Psoas muscle (tissue), 8 donors: ENCODE data around the gene ARAP1. TPM values are rescaled to one million over a fixed set of nuclear protein-coding genes. Genes with fewer than 3 reads are reported as not detected.

Experiments used
- ATAC-seq, 4 donors: fragments of 200-7000 bp; cut with Tn5 transposase; one replicate each; pipeline ENCODE4 v1.9.1; 2020; ENCODE audit warnings: moderate library complexity in 3 of 4, mild to moderate bottlenecking in 2 of 4
- DNase-seq, 2 donors: peaks; one replicate each; pipeline ENCODE4 v3.0.0-alpha.2; 2020
- H3K27ac ChIP-seq: fragments of 200-600 bp; one replicate; pipeline ENCODE4 v1.8.0; 2022
- H3K27me3 ChIP-seq, 3 donors: fragments of 200-600 bp in 1 of 3; one replicate each; pipeline versions ENCODE4 v1.6.1 to v1.8.0; 2013 to 2022; ENCODE audit warnings: low read length in 2 of 3, mild to moderate bottlenecking in 2 of 3, moderate library complexity in 1 of 3; ENCODE audit not compliant: insufficient read depth in 3 of 3
- H3K36me3 ChIP-seq, 2 donors: fragments of 200-600 bp in 1 of 2; one replicate each; pipeline versions ENCODE4 v1.6.1 to v1.8.0; 2013 to 2022; ENCODE audit warnings: low read depth in 1 of 2, mild to moderate bottlenecking in 1 of 2, moderate library complexity in 1 of 2; ENCODE audit not compliant: insufficient read depth in 1 of 2
- H3K4me1 ChIP-seq: fragments of 200-600 bp; one replicate; pipeline ENCODE4 v1.8.0; 2022
- H3K4me3 ChIP-seq: fragments of 200-600 bp; one replicate; pipeline ENCODE4 v1.8.0; 2022; ENCODE audit warnings: mild to moderate bottlenecking
- H3K9me3 ChIP-seq: fragments of 200-600 bp; one replicate; pipeline ENCODE4 v1.8.0; 2022
- CTCF ChIP-seq: fragments of 200-600 bp; IDR thresholded peaks from one replicate; pipeline ENCODE4 v1.8.0; 2022; ENCODE audit warnings: antibody characterized with exemption
- WGBS, 3 donors: extraction: QIAGEN DNeasy Blood & Tissue Kit; methylation state at CpG; one replicate each; pipeline versions ENCODE4 v1.1.6 to v1.1.7; 2013; 5-methylcytosine and 5-hydroxymethylcytosine counted together
- intact Hi-C, 2 donors: fragments of 100-400 bp; cut with DNase I; formaldehyde crosslinking; loops; one replicate each; pipeline versions ENCODE4 v1.11.0 to v1.14.2; 2022
- polyA plus RNA-seq, 3 donors: library from polyadenylated mRNA; stranded (reverse); fragments of 200-250 nt; gene quantifications; one replicate each; pipeline ENCODE4 v1.2.3, GENCODE V29; 2013
- total RNA-seq, 4 donors: library from RNA; stranded (reverse); fragmentation: NEBNext Ultra II Directional in 2 of 4; extraction: Animal tissue kit (Norgen Biotek cat#: 25700) in 2 of 4; gene quantifications; one replicate each; pipeline versions ENCODE4 v1.2.1 to v1.2.4, GENCODE V29; 2021 to 2023
- donor health status: healthy with polysubstance abuse.
- donor health status: DM: no; HTN: no; CAD: no; lungs with moderate emphysema.
- donor health status: Bipolar disorder and iron deficiency.
- donor health status: healthy.
- donor health status: DM: yes; HTN: yes; CAD: no.
- donor health status: DM: no; HTN: no; CAD: no.
- donor health status: DM: no; HTN: no; CAD: no.
- donor health status: DM: yes; HTN: yes; CAD: no.

Gene ARAP1
- total and polyA plus RNA-seq, 7 donors: 16.0 to 27.5 (median 18.6) TPM

GRCh38 chr11:72720784-72721183 lies 31.4 kb downstream of the ARAP1 start:
- H3K4me3 ChIP-seq: peak overlapping the region; percentile 76
- H3K9me3 ChIP-seq: no peaks in the 10 kb centered on the region
- TF ChIP-seq CTCF: no peak
- H3K36me3 ChIP-seq: no peaks in the 10 kb centered on the region
- no peaks in the 10 kb centered on the region for H3K27me3 ChIP-seq
- WGBS, 3 donors: 37 to 49% (median 38%) methylated on average over 4 of the region's 4 CpGs
- DNase-seq (peak in 1 of 2 donors; percentile 42), ATAC-seq (peak in 1 of 4 donors; percentile 25)
- H3K4me1 ChIP-seq: peaks cover 52% of the 10 kb centered on the region
- intact Hi-C loops: loop anchor here (5.0 kb wide), 2 partner anchors 97 to 457 kb away; no protein-coding TSS in a partner anchor
- peak overlapping the region; percentile 89 for H3K27ac ChIP-seq

- no peaks in the 10 kb centered on the region for H3K36me3 ChIP-seq
- H3K27ac ChIP-seq: peak overlapping the region; percentile 89
- H3K9me3 ChIP-seq: no peaks in the 10 kb centered on the region
- peak overlapping the region; percentile 76 for H3K4me3 ChIP-seq
- DNase-seq (peak in 1 of 2 donors; percentile 55), ATAC-seq (no peak)
- intact Hi-C loops: loop anchor here (5.0 kb wide), 2 partner anchors 97 to 457 kb away; no protein-coding TSS in a partner anchor
- no peak for TF ChIP-seq CTCF
- H3K27me3 ChIP-seq: no peaks in the 10 kb centered on the region
- H3K4me1 ChIP-seq: peaks cover 49% of the 10 kb centered on the region
- WGBS, 3 donors: 47 to 57% (median 57%) methylated on average over 3 of the region's 3 CpGs
These were observed 32.2 kb downstream of the ARAP1 start for GRCh38 chr11:72720047-72720446.

- peaks cover 49% of the 10 kb centered on the region for H3K4me1 ChIP-seq
- 71 to 79% (median 76%) methylated on average over 4 of the region's 4 CpGs for WGBS, 3 donors
- ATAC-seq (no peak), DNase-seq (peak in 1 of 2 donors; percentile 8)
- intact Hi-C loops: no loop called here
- no peaks in the 10 kb centered on the region for H3K36me3 ChIP-seq
- peak overlapping the region; percentile 89 for H3K27ac ChIP-seq
- peak overlapping the region; percentile 76 for H3K4me3 ChIP-seq
- H3K9me3 ChIP-seq: no peaks in the 10 kb centered on the region
- no peak for TF ChIP-seq CTCF
- H3K27me3 ChIP-seq: no peaks in the 10 kb centered on the region
These were observed 32.7 kb downstream of the ARAP1 start for GRCh38 chr11:72719551-72719950.

GRCh38 chr11:72719144-72719543 lies 33.1 kb downstream of the ARAP1 start:
- intact Hi-C loops: no loop called here
- peak; percentile 65 to 77 (median 74) for ATAC-seq
- 7 to 13% (median 12%) methylated on average over 2 of the region's 2 CpGs for WGBS, 3 donors
- Histone ChIP-seq H3K9me3 (no peaks in the 10 kb centered on the region), H3K27me3 (no peaks in the 10 kb centered on the region), H3K36me3 (no peaks in the 10 kb centered on the region), H3K4me3 (peak overlapping the region; percentile 76), H3K4me1 (peaks cover 49% of the 10 kb centered on the region), H3K27ac (peak overlapping the region; percentile 89)
- no peak for TF ChIP-seq CTCF
- peak in 1 of 2 donors; percentile 71 for DNase-seq

GRCh38 chr11:72718101-72718501 lies 34.1 kb downstream of the ARAP1 start:
- no peak for ATAC-seq
- Histone ChIP-seq H3K4me3 (peak overlapping the region; percentile 23), H3K27ac (no peak overlapping the region), H3K36me3 (no peaks in the 10 kb centered on the region), H3K4me1 (peaks cover 49% of the 10 kb centered on the region), H3K27me3 (no peaks in the 10 kb centered on the region), H3K9me3 (no peaks in the 10 kb centered on the region)
- no peak for TF ChIP-seq CTCF
- WGBS, 3 donors: 76 to 80% (median 80%) methylated on average over 7 to 9 of the region's 9 CpGs
- intact Hi-C loops: no loop called here
- DNase-seq: peak in 1 of 2 donors; percentile 41
